ENCODE data around the gene MN1.

Gene MN1

GRCh38 chr22:27801616-27802345 is at the start of gene MN1:
TSS of gene MN1 (minus strand) at chr22:27801756. CDS start at chr22:27800543, 1,213 bp downstream.
- in situ Hi-C loops (cut with MboI; ENCODE audit: low sequenced_read_pairs) = no loop called here

DNA sequence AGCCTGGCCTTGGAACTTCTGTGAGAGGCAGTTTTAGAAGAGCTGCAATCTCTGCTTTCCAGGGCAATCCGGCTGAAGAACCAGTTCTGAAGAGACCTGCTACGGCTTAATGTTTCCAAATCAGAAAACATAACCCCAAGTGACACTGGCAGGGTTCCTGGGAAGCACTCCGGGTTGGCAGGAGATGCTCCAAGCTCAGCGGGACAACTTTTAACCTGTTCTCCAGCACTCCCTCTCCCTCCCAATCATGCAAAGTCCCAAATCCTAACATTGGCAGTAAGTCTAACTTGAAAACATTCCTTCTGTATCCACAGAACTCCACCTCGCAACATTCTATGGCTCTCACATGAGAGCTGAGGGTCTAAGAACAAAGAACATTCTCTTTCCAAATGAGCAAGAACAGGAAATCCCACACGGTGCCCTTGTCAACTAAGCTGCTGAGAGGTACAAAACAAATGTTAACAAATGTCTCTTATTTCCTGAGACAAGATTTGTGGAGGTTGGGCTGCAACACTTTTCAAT is 48.5 kb upstream of the MN1 start:
- in situ Hi-C loops (cut with MboI; ENCODE audit: low sequenced_read_pairs) = no loop called here

DNA sequence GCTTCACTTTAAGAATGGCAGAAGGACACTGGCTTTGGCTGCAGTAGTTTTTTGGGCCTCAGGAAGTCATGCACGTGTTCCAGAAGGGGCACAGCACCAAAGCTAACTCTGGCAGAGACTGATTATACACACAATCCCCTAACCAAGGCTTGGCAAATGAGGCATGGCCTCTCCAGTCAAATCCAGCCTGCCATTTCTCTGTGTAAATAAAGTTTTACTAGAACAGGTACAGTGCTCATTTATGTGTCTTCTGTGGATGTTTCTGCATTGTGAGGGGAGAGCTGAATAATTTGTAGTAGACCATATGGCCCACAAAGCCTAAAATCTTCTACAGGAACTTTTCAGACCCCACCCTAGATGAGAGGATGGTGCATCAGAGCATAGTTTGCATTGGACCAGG is 46.4 kb upstream of the MN1 start:
- in situ Hi-C loops (cut with MboI; ENCODE audit: low sequenced_read_pairs) = no loop called here

DNA sequence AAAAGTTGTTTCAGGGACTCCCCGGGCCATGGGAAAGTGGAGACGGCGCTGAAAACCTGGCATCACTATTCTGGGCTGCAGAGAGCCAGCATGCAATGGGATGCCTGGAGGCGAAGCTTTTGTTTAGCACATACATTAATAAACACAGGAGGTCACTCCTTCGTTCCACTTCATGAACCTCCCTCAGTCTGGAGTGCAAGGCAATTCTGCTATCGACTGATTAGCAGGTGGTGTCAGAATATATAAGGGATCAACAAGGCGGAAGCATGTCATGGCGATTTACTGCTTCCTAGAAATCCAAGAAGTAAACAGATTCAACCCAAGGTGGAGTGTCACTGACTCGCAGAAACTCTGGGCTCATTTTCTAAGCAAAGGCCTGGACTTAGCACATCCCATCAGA is 45.4 kb upstream of the MN1 start:
- in situ Hi-C loops (cut with MboI; ENCODE audit: low sequenced_read_pairs) = no loop called here

DNA sequence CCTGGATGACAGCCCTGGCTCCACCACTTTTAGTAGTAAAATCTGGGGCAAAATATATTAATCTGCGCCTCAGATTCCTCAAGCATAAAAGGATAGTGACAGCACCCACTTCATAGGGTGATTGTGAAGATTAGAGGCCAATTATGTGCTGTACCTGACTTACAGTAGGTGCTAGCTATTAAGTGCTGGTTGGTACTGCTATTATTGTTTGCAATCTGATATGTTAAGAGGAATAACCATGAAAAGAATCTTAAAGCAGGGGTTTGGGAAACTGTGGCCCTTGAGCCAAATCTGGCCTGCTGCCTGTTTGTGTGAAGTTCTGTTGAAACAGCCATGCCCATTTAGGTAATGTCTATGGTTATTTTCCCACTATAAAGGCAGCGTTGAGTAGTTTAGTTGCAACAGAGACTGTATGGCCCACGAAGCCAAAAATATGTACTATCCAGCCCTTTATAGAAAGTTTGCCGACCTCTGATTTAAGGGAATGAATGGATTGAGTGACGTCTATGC is 44.7 kb upstream of the MN1 start:
- in situ Hi-C loops (cut with MboI; ENCODE audit: low sequenced_read_pairs) = no loop called here

DNA sequence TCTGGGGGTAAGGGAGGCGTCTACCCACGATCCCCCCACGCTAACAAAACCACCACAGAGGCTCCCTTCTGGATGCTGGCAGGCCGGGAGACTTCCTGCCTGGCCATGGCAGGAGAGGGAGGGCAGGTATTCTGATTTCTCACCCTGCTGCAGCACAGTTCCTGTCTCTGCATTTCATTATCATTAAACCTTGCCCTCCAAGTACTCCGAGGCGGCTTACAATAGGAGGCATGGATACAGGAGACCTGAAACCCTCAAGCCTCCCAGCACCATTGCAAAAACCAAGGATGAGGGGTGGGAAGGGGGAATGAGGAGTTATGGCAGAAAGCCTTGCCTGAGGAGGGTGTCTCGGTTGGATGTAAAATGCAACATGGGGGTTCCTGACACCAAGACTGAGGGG is 44.1 kb upstream of the MN1 start:
- in situ Hi-C loops (cut with MboI; ENCODE audit: low sequenced_read_pairs) = no loop called here

- in situ Hi-C loops (cut with MboI; ENCODE audit: low sequenced_read_pairs) = no loop called here
Measured at GRCh38 chr22:27844656-27845591, 43.4 kb upstream of the MN1 start.

DNA sequence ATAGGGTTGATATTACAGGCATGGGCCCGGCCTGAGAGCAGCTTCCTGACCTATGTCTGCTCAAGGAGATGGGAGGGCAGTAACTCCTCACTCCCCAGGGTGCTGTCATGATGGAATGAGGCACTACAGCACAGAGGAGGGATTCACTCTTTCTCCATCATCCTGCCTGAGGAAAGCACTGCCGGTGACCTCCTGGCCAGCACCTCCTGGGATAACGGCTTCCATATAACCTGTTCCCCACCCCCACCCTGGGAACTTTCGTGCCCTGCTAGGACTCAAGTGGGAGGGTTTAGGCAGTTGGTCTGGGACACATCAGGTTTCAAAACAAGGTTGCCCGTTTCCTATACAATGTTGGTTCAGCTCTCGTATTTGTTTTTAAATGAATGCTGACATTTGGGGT is 42.7 kb upstream of the MN1 start:
- in situ Hi-C loops (cut with MboI; ENCODE audit: low sequenced_read_pairs) = no loop called here

DNA sequence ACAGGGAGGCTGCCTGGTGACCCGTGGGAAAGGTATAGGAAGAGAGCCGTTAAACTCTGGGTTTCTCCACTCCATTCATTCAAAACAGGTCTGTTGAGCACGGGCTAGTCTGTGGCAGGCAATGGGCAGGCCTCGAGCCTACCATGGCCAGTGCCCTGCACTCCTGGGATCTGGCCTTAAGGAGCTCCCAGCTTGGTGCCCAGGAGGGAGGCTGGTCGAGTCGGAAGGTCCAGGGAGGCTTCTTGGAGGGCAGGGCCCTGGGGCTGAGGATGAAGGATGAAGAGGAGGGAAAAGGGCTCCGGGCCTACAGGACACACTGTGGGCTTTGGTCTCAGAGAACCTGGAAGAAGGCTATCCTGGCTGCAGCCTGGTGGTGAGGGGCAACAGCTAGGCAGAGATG is 41.9 kb upstream of the MN1 start:
- in situ Hi-C loops (cut with MboI; ENCODE audit: low sequenced_read_pairs) = no loop called here

- in situ Hi-C loops (cut with MboI; ENCODE audit: low sequenced_read_pairs) = no loop called here
Measured at GRCh38 chr22:27842669-27843431, 41.3 kb upstream of the MN1 start.

- in situ Hi-C loops (cut with MboI; ENCODE audit: low sequenced_read_pairs) = no loop called here
Measured at GRCh38 chr22:27842201-27842600, 40.6 kb upstream of the MN1 start.

DNA sequence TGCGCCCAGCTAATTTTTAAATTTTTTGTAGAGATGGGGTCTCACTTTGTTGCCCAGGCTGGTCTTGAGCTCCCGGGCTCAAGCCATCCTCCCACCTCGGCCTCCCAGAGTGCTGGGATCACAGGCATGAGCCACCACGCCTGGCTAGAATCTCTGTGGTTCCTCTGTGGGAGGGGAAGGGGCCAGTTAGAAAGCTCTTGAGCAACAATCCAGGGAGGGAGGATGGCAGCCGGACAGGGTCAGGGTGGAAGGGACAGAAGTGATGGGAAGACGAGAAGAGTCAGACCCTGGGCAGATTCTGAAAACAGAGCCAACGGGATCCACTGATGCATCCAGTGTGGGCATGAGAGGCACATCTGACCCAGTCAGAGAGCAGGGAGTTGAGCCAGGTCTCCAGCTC is 38.9 kb upstream of the MN1 start:
- in situ Hi-C loops (cut with MboI; ENCODE audit: low sequenced_read_pairs) = no loop called here

- in situ Hi-C loops (cut with MboI; ENCODE audit: low sequenced_read_pairs) = no loop called here
Measured at GRCh38 chr22:27839057-27839660, 37.6 kb upstream of the MN1 start.

DNA sequence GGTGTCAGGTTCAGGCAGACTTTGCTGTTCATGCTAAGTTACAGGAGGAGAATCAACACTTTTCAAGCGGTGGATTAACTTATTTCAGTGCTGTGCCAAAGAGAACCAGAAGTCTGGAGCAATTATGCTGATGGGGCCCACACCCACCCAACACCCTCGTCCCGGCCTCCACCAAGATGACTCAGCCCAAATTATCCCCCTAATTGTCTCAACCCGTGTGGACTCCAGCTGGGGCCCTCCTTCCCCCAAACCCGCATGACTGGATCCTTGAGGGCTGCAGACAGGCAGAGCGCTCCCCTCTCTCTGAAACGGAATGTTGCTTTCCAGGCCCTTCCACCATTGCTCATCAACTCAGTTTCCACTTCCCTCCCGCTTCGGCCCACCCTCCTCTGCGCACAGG is 34.6 kb upstream of the MN1 start:
- in situ Hi-C loops (cut with MboI; ENCODE audit: low sequenced_read_pairs) = no loop called here

GRCh38 chr22:27835446-27835845 is 33.9 kb upstream of the MN1 start:
- in situ Hi-C loops (cut with MboI; ENCODE audit: low sequenced_read_pairs) = no loop called here

DNA sequence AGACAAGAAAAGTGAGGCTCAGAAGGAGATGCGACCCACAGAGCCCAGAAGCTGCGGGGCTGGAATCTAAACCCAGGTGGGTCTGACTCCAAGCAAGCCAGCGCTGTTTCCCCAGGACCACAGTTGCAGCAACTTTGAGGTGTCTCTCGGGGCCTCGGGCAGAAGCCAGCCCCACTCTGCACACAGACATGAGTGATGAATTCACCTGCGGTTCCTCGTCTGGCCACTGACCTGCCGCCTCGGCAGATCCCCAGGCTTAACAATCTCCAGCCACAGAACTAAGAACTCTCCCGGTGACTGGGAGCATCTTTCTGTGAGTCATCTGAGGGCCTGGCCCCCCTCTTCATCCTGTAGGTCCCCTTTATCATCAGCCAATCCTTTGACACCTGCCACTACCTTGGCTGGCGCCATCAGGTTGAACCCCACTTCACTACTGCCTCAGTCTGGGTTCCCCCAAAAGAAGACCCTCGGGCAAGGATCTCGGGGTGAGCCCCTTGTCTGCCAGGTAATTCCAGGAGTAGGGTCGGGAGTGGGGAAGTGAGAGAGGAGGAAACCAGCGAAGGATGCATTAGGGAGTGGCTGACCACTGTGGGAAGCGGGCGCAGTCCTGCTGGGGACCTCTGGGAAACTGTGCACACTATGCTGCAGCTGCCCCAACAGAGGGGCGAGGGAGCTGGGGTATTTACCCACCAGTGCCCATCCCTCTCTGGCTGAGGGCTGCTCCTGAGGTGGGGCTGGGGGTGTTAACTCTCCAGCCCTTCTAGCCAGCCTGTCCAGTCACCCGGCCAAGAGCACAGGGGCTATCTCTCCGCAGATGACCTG is 33.0 kb upstream of the MN1 start:
- in situ Hi-C loops (cut with MboI; ENCODE audit: low sequenced_read_pairs) = no loop called here

DNA sequence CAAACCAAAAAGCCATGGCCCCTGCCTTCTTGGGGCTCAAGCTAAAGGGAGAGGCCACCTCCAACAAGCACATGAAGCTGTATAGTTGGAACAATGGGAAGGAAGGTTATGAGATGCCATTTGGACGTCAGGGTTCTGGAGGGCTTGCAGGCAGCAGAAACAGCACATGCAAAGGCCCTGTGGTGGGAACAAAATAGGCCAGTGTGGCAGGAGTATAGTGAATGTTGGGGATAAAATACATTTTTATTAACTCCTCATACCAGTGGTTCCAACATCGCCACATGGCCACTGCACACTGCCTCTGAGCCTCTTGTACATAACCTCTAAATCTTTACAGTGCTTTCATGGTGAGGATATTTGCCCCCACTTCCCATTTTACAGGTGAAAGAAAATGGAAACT is 32.2 kb upstream of the MN1 start:
- in situ Hi-C loops (cut with MboI; ENCODE audit: low sequenced_read_pairs) = no loop called here

DNA sequence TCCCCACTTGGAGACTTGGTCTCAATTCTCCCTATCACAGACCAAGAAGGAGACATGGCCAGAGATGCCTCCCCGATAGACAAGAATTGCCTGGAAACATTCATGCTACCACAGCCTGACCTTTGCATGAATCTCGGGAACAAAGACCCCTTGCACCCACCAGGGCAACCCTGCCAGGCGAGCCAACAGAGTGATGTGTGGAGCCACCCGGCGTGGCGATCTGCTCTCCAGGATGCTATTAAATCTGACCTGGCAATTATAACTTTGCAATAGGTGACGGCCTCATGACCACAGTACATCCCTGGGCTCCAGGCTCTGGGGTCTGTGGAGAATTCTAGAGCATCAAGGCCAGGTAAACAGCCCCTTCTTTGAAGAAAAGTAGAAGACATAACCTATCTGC is 31.1 kb upstream of the MN1 start:
- in situ Hi-C loops (cut with MboI; ENCODE audit: low sequenced_read_pairs) = no loop called here

DNA sequence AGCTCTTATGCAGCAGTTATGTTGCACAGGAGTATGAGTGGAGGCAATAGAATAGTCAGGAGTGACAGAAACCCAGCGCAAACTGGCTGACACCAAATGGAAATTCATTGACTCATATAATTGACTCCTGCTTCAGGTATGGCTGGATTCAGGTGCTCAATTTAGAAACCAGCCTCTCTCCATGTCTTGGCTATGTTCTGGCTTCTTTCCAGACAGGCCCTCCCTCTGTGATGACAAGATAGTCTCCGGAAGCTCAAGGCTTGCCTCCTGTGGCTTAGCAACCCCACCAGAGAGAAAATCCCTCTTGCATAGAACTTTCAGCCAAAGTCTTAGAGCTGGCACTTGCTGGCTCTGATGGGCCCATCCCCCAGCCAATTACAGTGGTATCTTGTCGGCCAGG is 28.1 kb upstream of the MN1 start:
- in situ Hi-C loops (cut with MboI; ENCODE audit: low sequenced_read_pairs) = no loop called here

Measured in HL-60/S4 treated with phorbol 12-myristate 13-acetate at 8.2 ng/mL for 4 days and 3 days (cell line).